ENCODE results near the gene DNPH1. TPM values are rescaled to one million over a fixed set of nuclear protein-coding genes. Genes with fewer than 3 reads are reported as not detected.

The DNPH1 gene
- total RNA-seq, 4 donors from 2014 or later = 23.4 to 68.4 (median 33.2) TPM

- Histone ChIP-seq H3K9me3 (no peaks in the 10 kb centered on the region), H3K36me3 (no peaks in the 10 kb centered on the region), H3K27ac (no peak overlapping the region), H3K27me3 (no peaks in the 10 kb centered on the region), H3K4me3 (no peak overlapping the region), H3K4me1 (no peaks in the 10 kb centered on the region)
- TF ChIP-seq CTCF (IDR thresholded peaks at IDR 0.05) = no peak
- TF ChIP-seq POLR2A (IDR thresholded peaks at IDR 0.05) = no peak
- no peak for DNase-seq
- intact Hi-C loops (cut with DNase I; ENCODE audit: low total_unique reads) = no loop called here
These were observed 33.6 kb upstream of the DNPH1 start for GRCh38 chr6:43262780-43263313.

DNA sequence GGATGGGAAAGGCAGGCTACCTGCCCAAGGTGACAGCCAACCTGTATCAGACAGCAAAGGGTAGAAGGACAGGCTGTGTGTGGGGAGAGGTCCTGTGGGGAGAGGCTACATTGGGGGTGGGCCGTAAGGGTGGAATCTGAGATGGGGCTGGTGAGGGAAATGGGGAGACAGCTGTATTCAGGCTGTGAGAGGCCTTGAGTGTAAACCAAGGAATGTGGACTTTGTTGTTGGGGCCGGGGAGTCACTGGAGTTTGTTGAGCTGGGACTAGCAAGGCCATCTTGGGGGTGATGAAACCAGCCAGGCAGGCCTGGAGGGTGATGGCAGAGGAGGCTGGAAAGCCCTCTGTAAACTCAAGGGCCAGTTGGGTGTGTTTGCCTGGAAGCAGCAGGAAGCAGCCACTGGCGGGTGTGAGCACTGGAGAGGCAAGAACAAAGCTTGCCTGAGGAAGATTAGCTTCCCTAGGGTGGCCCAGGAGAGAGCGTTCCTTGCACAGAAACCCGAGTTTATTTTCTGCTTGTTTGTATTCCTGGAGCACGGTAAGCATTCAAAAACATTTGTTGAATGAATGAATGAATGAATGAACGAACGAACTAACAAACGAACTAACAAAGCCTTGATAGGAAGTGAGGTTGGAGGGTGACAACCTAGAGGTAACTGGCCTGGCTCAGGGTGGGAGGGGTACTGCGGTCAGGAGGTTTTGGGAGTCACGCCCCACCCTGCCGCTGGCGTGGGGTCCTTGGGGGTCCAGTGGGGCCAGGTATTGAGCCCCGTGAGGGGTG, 32.9 kb upstream of the DNPH1 start:
- intact Hi-C loops (cut with DNase I; ENCODE audit: low total_unique reads) = no loop called here
- no peak for TF ChIP-seq POLR2A (IDR thresholded peaks at IDR 0.05)
- TF ChIP-seq CTCF (IDR thresholded peaks at IDR 0.05) = no peak
- no peak for DNase-seq
- Histone ChIP-seq H3K27ac (no peak overlapping the region), H3K4me1 (no peaks in the 10 kb centered on the region), H3K9me3 (no peaks in the 10 kb centered on the region), H3K27me3 (no peaks in the 10 kb centered on the region), H3K36me3 (no peaks in the 10 kb centered on the region), H3K4me3 (no peak overlapping the region)

GRCh38 chr6:43261198-43261597, 31.9 kb upstream of the DNPH1 start:
- no peaks in the 10 kb centered on the region for H3K4me1 ChIP-seq
- DNase-seq = no peak
- H3K4me3 ChIP-seq = no peak overlapping the region
- TF ChIP-seq POLR2A (IDR thresholded peaks at IDR 0.05) = no peak
- TF ChIP-seq CTCF (IDR thresholded peaks at IDR 0.05) = no peak
- no peaks in the 10 kb centered on the region for H3K27me3 ChIP-seq
- H3K9me3 ChIP-seq = no peaks in the 10 kb centered on the region
- intact Hi-C loops (cut with DNase I; ENCODE audit: low total_unique reads) = no loop called here
- no peak overlapping the region for H3K27ac ChIP-seq
- H3K36me3 ChIP-seq = no peaks in the 10 kb centered on the region

DNA sequence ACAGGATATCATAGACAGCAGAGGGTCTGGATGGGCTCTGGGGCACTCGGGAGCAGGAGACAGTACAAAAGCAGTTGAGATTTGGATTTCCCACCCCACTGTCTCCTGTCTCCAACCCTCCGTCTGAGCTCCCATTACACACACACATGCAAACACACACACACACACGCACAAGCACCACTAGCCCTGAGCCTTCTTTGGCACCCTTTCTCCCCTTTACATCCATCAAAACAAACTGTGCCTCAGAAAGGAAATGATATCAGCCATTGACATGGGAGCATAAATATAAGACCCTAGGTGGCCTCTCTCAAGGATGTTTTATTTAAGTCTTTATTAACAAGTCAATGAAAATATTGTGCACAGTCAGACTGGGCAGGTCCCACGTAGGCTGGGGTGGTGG, 31.5 kb upstream of the DNPH1 start:
- H3K9me3 ChIP-seq = no peaks in the 10 kb centered on the region
- no peaks in the 10 kb centered on the region for H3K27me3 ChIP-seq
- DNase-seq = no peak
- intact Hi-C loops (cut with DNase I; ENCODE audit: low total_unique reads) = no loop called here
- no peaks in the 10 kb centered on the region for H3K4me1 ChIP-seq
- no peak overlapping the region for H3K27ac ChIP-seq
- H3K36me3 ChIP-seq = no peaks in the 10 kb centered on the region
- H3K4me3 ChIP-seq = no peak overlapping the region
- no peak for TF ChIP-seq CTCF (IDR thresholded peaks at IDR 0.05)
- no peak for TF ChIP-seq POLR2A (IDR thresholded peaks at IDR 0.05)

GRCh38 chr6:43258807-43259686, 29.8 kb upstream of the DNPH1 start:
- H3K9me3 ChIP-seq = no peaks in the 10 kb centered on the region
- TF ChIP-seq CTCF (IDR thresholded peaks at IDR 0.05) (no peak), POLR2A (IDR thresholded peaks at IDR 0.05) (no peak)
- no peak overlapping the region for H3K27ac ChIP-seq
- no peak overlapping the region for H3K4me3 ChIP-seq
- no peaks in the 10 kb centered on the region for H3K36me3 ChIP-seq
- no peaks in the 10 kb centered on the region for H3K4me1 ChIP-seq
- H3K27me3 ChIP-seq = no peaks in the 10 kb centered on the region
- DNase-seq = no peak
- intact Hi-C loops (cut with DNase I; ENCODE audit: low total_unique reads) = no loop called here

All from uterus (tissue), 4 donors.